SK-N-MC (cell line): ENCODE measurements around the gene ZFAND2A.

Experiments
- EZH2 ChIP-seq: fragments of 200-600 bp; sonication (generic); IDR thresholded peaks from one replicate; pipeline ENCODE4 v1.6.1; 2017; ENCODE audit warnings: antibody characterized with exemption
- FOXP2 ChIP-seq: optimal IDR thresholded peaks from 2 replicates; pipeline ENCODE3; 2011; ENCODE audit warnings: mild to moderate bottlenecking, moderate library complexity; ENCODE audit not compliant: insufficient read depth; ENCODE audit errors: extremely low read length, control extremely low read depth
- POLR2AphosphoS5 ChIP-seq: IDR thresholded peaks from 2 replicates; pipeline ENCODE4 v1.6.1; 2012; ENCODE audit warnings: mild to moderate bottlenecking, low read depth, low read length, borderline replicate concordance

GRCh38 chr7:1154172-1154739 is 5.7 kb downstream of the ZFAND2A start:
- no peak for TF ChIP-seq POLR2AphosphoS5
- TF ChIP-seq EZH2: no peak
- TF ChIP-seq FOXP2: no peak
